Measurements from ENCODE around the gene PKIG.

DNA sequence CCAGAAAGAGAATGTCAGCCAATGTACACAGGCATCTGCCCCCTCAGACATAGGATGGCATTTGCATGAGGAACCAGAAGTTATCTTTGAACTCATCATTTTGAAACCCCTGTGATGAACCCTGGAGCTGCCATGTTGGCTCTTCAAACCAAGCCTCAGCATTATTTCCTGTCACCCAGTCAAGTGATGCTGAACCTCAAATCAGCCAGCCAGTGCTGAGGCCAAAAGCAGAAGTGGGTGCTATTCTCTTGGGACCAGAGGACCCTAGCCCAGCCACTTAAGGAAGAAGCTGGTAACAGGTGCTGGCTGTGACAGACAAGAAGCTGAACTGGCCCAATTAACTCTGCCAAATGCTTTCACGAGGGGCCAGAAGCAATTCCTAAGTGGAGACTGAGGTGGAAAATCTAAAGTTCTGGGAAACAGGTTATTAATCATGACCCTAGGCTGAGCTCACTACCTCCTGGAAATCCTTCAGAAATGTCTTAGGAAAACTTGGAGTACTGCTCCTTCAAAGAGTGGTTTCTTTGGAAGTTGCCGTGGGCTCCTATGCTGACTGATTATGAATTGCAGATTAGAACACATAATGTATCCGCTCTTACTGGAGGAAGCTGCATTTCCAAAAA lies 4.0 kb downstream of the PKIG start:
- TF ChIP-seq, protein P1, sequence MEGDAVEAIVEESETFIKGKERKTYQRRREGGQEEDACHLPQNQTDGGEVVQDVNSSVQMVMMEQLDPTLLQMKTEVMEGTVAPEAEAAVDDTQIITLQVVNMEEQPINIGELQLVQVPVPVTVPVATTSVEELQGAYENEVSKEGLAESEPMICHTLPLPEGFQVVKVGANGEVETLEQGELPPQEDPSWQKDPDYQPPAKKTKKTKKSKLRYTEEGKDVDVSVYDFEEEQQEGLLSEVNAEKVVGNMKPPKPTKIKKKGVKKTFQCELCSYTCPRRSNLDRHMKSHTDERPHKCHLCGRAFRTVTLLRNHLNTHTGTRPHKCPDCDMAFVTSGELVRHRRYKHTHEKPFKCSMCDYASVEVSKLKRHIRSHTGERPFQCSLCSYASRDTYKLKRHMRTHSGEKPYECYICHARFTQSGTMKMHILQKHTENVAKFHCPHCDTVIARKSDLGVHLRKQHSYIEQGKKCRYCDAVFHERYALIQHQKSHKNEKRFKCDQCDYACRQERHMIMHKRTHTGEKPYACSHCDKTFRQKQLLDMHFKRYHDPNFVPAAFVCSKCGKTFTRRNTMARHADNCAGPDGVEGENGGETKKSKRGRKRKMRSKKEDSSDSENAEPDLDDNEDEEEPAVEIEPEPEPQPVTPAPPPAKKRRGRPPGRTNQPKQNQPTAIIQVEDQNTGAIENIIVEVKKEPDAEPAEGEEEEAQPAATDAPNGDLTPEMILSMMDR (conservative IDR thresholded peaks at IDR 0.05; ENCODE audit: low read length), result no peak
- TF ChIP-seq EZH2phosphoT487 (IDR thresholded peaks at IDR 0.05; ENCODE audit: borderline replicate concordance), result no peak

Measured in Loucy (cell line).